A172 (cell line): ENCODE data around the gene OTUD1. TPM values are rescaled to one million over a fixed set of nuclear protein-coding genes. Genes with fewer than 3 reads are reported as not detected.
A peak's percentile ranks its signal among the peaks of the same experiment; 100 is the strongest.
"Not testable (repeated sequence)": the region's sequence is repeated elsewhere in the genome, so short reads cannot be mapped to it uniquely, and the experiment has no call there.

Experiments
- DNase-seq: peaks from one replicate; pipeline ENCODE4 v3.0.0-alpha.2; 2015; ENCODE audit warnings: low spot score
- total RNA-seq: library from RNA; depleted of rRNA; stranded (reverse); fragments of >200 nt; shearing (Covaris generic); gene quantifications from 2 replicates; pipeline ENCODE4 v1.2.3, GENCODE V29; 2014; rRNA removed

The OTUD1 gene
- total RNA-seq: 2.3 and 4.7 TPM in 2 replicates

- peak; percentile 77 for DNase-seq
These were observed at the start of gene OTUD1 for GRCh38 chr10:23438547-23439451. OTUD1 (plus strand) TSS chr10:23439075; CDS start chr10:23439458, 383 bp downstream.

- not testable (repeated sequence) for DNase-seq
These were observed 48.5 kb upstream of the OTUD1 start for GRCh38 chr10:23390408-23390807.

- no peak for DNase-seq
These were observed 48.1 kb upstream of the OTUD1 start for GRCh38 chr10:23390809-23391208.

GRCh38 chr10:23391821-23392220 is 47.1 kb upstream of the OTUD1 start:
- no peak for DNase-seq

- DNase-seq: no peak
These were observed 43.9 kb upstream of the OTUD1 start for GRCh38 chr10:23395017-23395416.

- DNase-seq: no peak
These were observed 42.2 kb upstream of the OTUD1 start for GRCh38 chr10:23396695-23397094.

- peak; percentile 82 for DNase-seq
These were observed 39.2 kb upstream of the OTUD1 start for GRCh38 chr10:23399701-23400144.

- DNase-seq: no peak
These were observed 36.0 kb upstream of the OTUD1 start for GRCh38 chr10:23402856-23403255.

GRCh38 chr10:23403278-23403677 is 35.6 kb upstream of the OTUD1 start:
- no peak for DNase-seq

GRCh38 chr10:23403719-23404118 is 35.2 kb upstream of the OTUD1 start:
- DNase-seq: no peak

- no peak for DNase-seq
These were observed 34.4 kb upstream of the OTUD1 start for GRCh38 chr10:23404461-23404980.

- no peak for DNase-seq
These were observed 33.3 kb upstream of the OTUD1 start for GRCh38 chr10:23405540-23405939.

GRCh38 chr10:23406409-23406808 is 32.5 kb upstream of the OTUD1 start:
- no peak for DNase-seq

GRCh38 chr10:23408330-23408976 is 30.4 kb upstream of the OTUD1 start:
- DNase-seq: no peak

GRCh38 chr10:23412223-23412622 is 26.7 kb upstream of the OTUD1 start:
- peak; percentile 78 for DNase-seq

GRCh38 chr10:23413629-23414089 is 25.2 kb upstream of the OTUD1 start:
- DNase-seq: no peak

GRCh38 chr10:23414658-23415057 is 24.2 kb upstream of the OTUD1 start:
- DNase-seq: no peak

- DNase-seq: no peak
These were observed 21.6 kb upstream of the OTUD1 start for GRCh38 chr10:23417254-23417653.

- no peak for DNase-seq
These were observed 20.7 kb upstream of the OTUD1 start for GRCh38 chr10:23418051-23418681.

- DNase-seq: no peak
These were observed 19.7 kb upstream of the OTUD1 start for GRCh38 chr10:23419201-23419600.

GRCh38 chr10:23419655-23420329 is 19.1 kb upstream of the OTUD1 start:
- DNase-seq: no peak
